Measurements from ENCODE around the gene ACAD9. TPM values are rescaled to one million over a fixed set of nuclear protein-coding genes. Genes with fewer than 3 reads are reported as not detected.

ACAD9 gene
- total RNA-seq, 6 experiments from 2014 or later = 28.5 to 36.9 (median 28.9) TPM

DNA sequence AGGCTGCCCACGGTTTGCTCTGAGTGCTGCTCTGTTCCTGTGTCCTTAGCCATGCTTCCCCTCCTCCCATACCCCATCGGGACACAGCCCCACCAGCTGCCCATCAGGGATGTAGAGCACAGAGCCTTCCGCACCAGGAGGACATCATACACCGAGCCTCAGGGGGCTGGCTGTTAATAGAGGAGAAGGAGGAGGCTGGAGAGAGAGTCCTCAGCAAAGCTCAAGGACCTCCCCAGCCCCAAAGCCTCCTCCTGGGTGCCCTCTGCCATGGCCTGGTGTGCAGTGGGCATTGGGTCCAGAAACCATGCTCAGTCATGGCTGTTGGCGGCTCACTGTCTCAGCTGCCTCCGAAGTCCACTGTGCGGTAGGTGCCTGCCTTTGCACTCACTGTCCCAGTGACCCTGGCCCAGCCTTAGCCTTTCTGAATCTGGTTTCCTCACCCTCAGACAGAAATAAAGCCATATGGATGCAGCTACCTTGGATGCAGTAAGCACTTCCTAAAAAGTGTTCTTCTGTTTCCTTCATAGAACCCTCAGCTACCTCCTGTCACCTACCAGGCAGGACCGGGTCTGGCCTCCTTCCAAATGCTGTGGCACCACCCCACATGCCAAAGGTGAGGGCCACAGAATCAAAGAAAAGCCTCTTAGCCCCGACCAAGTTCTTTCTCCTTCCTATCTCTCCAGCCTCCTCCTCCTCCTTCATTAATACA lies 53.9 kb downstream of the ACAD9 start:
- no peaks in the 10 kb centered on the region for H3K36me3 ChIP-seq
- intact Hi-C loops (cut with DNase I) = no loop called here
- 39% methylated on average over 3 of the region's 9 CpGs for WGBS (ENCODE audit: insufficient coverage, low coverage, low lambda C conversion rate, missing lambda C conversion rate)
- H3K4me3 ChIP-seq = no peak overlapping the region
- peak in 1 of 4 donors; percentile 25 for ATAC-seq
- H3K27ac ChIP-seq = no peak overlapping the region
- DNase-seq = no peak
- TF ChIP-seq, protein P1, sequence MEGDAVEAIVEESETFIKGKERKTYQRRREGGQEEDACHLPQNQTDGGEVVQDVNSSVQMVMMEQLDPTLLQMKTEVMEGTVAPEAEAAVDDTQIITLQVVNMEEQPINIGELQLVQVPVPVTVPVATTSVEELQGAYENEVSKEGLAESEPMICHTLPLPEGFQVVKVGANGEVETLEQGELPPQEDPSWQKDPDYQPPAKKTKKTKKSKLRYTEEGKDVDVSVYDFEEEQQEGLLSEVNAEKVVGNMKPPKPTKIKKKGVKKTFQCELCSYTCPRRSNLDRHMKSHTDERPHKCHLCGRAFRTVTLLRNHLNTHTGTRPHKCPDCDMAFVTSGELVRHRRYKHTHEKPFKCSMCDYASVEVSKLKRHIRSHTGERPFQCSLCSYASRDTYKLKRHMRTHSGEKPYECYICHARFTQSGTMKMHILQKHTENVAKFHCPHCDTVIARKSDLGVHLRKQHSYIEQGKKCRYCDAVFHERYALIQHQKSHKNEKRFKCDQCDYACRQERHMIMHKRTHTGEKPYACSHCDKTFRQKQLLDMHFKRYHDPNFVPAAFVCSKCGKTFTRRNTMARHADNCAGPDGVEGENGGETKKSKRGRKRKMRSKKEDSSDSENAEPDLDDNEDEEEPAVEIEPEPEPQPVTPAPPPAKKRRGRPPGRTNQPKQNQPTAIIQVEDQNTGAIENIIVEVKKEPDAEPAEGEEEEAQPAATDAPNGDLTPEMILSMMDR (IDR thresholded peaks at IDR 0.05) = no peak
- TF ChIP-seq POLR2A (IDR thresholded peaks at IDR 0.05) = no peak
- no peaks in the 10 kb centered on the region for H3K4me1 ChIP-seq
- H3K9me3 ChIP-seq = no peaks in the 10 kb centered on the region
- H3K27me3 ChIP-seq = no peaks in the 10 kb centered on the region

DNA sequence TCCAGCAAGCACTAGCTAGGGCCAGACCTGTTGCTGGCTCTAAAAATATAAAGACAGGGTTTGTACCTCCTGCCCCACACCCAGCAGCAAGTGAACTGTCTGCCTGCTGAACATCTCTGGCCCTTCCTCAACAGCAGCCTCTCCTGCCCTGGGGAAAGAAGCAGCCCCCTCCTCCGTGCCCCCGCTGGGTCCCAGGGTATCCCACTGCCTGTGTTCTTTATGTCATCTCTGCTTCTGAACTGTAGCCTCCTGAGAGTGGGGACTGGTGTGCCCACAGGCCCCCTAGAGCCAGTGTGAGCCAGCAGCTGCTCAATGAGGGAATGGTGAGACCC lies 54.5 kb downstream of the ACAD9 start:
- TF ChIP-seq, protein P1 (IDR thresholded peaks at IDR 0.05) = no peak
- no peak for TF ChIP-seq POLR2A (IDR thresholded peaks at IDR 0.05)
- no peak overlapping the region for H3K4me3 ChIP-seq
- no peaks in the 10 kb centered on the region for H3K27me3 ChIP-seq
- H3K9me3 ChIP-seq = no peaks in the 10 kb centered on the region
- no peak for ATAC-seq
- no peak for DNase-seq
- no peaks in the 10 kb centered on the region for H3K4me1 ChIP-seq
- no peak overlapping the region for H3K27ac ChIP-seq
- no peaks in the 10 kb centered on the region for H3K36me3 ChIP-seq
- 70% methylated on average over 2 of the region's 2 CpGs for WGBS (ENCODE audit: insufficient coverage, low coverage, low lambda C conversion rate, missing lambda C conversion rate)
- intact Hi-C loops (cut with DNase I) = no loop called here

DNA sequence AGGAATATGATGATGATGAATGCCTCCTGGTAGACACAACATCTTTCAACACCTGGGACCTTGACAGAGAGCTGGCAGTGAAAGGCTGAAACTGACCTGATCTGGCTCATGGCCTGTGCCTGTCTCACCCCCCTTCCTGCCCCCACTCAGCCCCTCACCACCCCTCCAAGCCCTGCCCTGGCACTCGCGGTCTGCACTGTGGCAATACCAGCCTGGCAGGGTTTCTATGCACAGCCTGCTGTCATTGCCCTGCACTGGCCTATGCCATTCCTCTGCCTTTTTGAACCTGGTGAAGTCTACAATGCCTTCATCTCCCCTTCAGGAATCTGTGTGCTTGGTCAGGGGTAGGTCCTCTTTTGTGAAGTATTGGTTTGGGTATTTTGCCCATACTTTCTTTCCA lies 56.5 kb downstream of the ACAD9 start:
- no peak overlapping the region for H3K27ac ChIP-seq
- no peaks in the 10 kb centered on the region for H3K27me3 ChIP-seq
- H3K9me3 ChIP-seq = no peaks in the 10 kb centered on the region
- ATAC-seq (no peak), DNase-seq (no peak)
- H3K4me1 ChIP-seq = no peaks in the 10 kb centered on the region
- H3K36me3 ChIP-seq = no peaks in the 10 kb centered on the region
- 29% methylated on average over 2 of the region's 2 CpGs for WGBS (ENCODE audit: insufficient coverage, low coverage, low lambda C conversion rate, missing lambda C conversion rate)
- intact Hi-C loops (cut with DNase I) = no loop called here
- TF ChIP-seq, protein P1 (IDR thresholded peaks at IDR 0.05) = no peak
- no peak for TF ChIP-seq POLR2A (IDR thresholded peaks at IDR 0.05)
- H3K4me3 ChIP-seq = no peak overlapping the region

DNA sequence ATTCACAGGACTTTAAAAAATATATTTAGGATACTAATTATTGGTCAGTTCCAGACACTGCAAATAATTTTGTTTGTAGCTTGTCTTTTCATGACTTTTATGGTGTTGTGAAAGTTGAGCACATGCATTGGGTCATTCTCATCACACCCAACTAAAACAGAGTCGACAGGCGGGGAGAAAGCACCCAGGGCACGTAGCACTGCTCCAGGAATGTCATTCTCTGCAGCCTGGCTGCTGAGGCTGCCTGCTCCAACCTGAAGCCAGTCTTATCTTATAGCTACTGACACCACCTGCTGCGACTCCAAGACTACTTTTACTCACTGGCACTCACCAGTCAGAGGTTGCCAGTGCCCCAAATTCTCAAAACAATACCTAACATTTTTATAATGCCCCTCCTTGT lies 56.9 kb downstream of the ACAD9 start:
- Histone ChIP-seq H3K4me3 (no peak overlapping the region), H3K9me3 (no peaks in the 10 kb centered on the region), H3K27ac (no peak overlapping the region), H3K36me3 (no peaks in the 10 kb centered on the region), H3K27me3 (no peaks in the 10 kb centered on the region), H3K4me1 (no peaks in the 10 kb centered on the region)
- ATAC-seq (no peak), DNase-seq (no peak)
- intact Hi-C loops (cut with DNase I) = no loop called here
- WGBS (ENCODE audit: insufficient coverage, low coverage, low lambda C conversion rate, missing lambda C conversion rate) = 70% methylated on average over 4 of the region's 4 CpGs
- no peak for TF ChIP-seq POLR2A (IDR thresholded peaks at IDR 0.05)
- TF ChIP-seq, protein P1 (IDR thresholded peaks at IDR 0.05) = no peak
